ENCODE results near the gene AKIRIN2. TPM values are rescaled to one million over a fixed set of nuclear protein-coding genes. Genes with fewer than 3 reads are reported as not detected.
A peak's percentile ranks its signal among the peaks of the same experiment; 100 is the strongest.
"Not testable (repeated sequence)": the region's sequence is repeated elsewhere in the genome, so short reads cannot be mapped to it uniquely, and the experiment has no call there.

The AKIRIN2 gene
- total RNA-seq, 4 donors from 2014 or later, result 15.3 to 35.4 (median 29.2) TPM

DNA sequence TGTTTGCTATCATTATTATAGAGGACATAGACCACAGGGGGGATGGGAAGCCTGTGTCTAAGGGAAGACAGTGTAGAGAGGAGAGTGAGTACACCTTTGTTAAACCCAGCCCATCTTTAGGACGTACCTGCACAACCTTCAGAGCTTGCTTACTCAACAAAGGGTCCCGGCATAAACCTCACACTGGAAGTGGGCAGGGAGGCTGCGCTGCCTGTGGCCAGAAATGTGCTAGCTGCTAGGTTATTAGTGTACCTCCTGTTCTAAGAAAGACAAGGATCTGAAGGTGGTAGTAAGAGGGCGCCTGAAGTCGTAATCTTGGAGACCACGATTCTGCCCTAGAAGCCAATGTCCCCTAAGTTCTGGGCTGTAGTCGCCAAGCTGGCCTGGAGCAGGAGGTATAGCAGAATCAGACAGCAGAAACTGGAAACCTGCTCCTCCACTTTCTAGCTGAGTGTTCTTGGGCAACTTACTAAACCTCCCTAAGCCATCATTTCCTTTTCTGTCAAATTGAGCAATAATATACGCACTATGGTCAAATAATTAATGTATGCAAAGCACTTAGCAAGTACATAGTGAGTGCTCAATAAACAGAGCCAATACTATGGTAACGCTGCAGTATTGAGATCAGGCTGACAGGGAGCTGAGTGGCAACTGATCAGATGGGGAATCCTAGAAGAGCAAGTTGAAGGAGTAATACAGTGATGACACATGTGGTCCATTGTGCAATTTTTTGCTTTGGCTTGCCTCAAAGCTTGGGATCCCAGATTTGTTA is 16.8 kb upstream of the AKIRIN2 start:
- 75% methylated on average over 9 of the region's 9 CpGs for WGBS
- Histone ChIP-seq H3K4me1 (peaks cover 22% of the 10 kb centered on the region), H3K27ac (peak overlapping the region; percentile 39), H3K4me3 (no peak overlapping the region), H3K27me3 (no peaks in the 10 kb centered on the region), H3K36me3 (no peaks in the 10 kb centered on the region), H3K9me3 (no peaks in the 10 kb centered on the region)
- no peak for TF ChIP-seq POLR2AphosphoS5 (IDR thresholded peaks at IDR 0.05)
- no peak for TF ChIP-seq POLR2A (IDR thresholded peaks at IDR 0.05)
- TF ChIP-seq EP300 (IDR thresholded peaks at IDR 0.05), result no peak
- TF ChIP-seq, protein P1, sequence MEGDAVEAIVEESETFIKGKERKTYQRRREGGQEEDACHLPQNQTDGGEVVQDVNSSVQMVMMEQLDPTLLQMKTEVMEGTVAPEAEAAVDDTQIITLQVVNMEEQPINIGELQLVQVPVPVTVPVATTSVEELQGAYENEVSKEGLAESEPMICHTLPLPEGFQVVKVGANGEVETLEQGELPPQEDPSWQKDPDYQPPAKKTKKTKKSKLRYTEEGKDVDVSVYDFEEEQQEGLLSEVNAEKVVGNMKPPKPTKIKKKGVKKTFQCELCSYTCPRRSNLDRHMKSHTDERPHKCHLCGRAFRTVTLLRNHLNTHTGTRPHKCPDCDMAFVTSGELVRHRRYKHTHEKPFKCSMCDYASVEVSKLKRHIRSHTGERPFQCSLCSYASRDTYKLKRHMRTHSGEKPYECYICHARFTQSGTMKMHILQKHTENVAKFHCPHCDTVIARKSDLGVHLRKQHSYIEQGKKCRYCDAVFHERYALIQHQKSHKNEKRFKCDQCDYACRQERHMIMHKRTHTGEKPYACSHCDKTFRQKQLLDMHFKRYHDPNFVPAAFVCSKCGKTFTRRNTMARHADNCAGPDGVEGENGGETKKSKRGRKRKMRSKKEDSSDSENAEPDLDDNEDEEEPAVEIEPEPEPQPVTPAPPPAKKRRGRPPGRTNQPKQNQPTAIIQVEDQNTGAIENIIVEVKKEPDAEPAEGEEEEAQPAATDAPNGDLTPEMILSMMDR (IDR thresholded peaks at IDR 0.05), result no peak
- DNase-seq (ENCODE audit: low spot score in 2 of 2), result no peak

DNA sequence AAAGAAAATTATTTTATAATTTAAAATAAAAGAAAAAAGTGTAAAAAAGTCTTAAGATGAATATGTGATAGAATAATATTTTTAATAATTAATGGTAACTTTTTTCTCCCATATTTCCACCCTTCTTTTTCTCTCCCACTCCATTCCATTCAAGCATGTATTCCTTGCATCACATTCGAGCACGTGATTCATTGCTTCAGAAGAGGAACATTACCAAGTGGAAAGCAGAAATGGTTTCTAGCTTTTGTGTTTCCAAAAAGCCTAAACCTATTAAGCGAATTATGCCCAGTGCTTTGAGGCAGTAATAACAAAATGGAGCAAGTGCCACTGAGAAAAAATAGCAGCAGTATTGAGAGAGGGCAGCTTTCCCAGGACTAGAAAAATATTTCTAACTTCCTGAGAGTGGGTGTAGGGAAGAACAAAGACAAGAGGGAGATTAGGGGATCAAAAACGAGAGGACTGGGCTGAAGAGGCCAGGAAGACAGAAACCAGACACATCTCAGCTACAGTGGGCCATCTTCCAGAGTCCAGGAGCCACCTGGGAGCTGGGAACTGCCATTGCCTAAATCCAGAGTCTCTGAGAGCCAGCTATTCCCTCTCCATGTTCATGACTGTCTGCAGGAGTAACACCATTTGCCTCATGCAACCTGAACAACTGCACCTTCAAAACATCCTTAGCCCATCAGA is 15.0 kb upstream of the AKIRIN2 start:
- Histone ChIP-seq H3K27ac (no peak overlapping the region), H3K4me1 (peaks cover 8% of the 10 kb centered on the region), H3K27me3 (no peaks in the 10 kb centered on the region), H3K36me3 (no peaks in the 10 kb centered on the region), H3K4me3 (no peak overlapping the region), H3K9me3 (no peaks in the 10 kb centered on the region)
- no peak for TF ChIP-seq POLR2AphosphoS5 (IDR thresholded peaks at IDR 0.05)
- no peak for TF ChIP-seq EP300 (IDR thresholded peaks at IDR 0.05)
- no peak for DNase-seq (ENCODE audit: low spot score in 2 of 2)
- 70% methylated on average over 4 of the region's 4 CpGs for WGBS

DNA sequence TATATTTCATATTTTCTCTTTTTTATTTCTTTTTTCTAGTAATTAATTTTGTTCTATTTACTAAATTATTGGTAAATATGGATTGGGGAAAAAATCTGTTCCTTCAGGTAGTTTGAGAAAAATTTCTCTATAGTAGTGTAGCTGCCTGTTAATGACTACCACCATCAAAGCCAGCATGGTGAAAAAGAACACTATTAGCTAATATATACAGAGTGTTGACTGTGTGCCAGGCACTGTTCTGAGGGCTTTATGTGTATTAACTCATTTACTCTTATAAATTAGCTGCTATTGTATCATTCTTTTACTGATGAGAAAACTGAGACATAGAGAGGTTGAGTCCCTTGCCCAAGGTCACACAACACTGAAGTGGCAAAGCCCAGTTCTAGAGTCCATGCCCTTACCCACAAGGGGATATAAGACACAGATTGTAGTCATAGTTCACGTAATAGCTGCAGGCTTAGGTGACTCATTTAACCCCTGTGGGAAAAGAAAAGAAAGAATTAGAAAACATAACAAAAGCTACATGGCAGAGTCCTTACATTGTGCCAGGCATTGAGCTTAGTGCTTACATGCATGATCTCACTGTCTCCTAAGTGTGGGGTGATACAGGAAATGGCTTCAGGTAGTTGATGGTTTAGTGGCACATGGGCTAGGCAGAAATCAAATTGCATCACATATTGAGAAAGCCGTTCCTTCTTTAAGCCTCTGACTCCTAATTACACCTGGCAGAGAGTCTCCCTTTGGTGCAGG is 12.2 kb upstream of the AKIRIN2 start:
- WGBS, result 57% methylated on average over 2 of the region's 2 CpGs
- no peak for TF ChIP-seq EP300 (IDR thresholded peaks at IDR 0.05)
- TF ChIP-seq POLR2A (IDR thresholded peaks at IDR 0.05), result no peak
- TF ChIP-seq POLR2AphosphoS5 (IDR thresholded peaks at IDR 0.05), result no peak
- TF ChIP-seq, protein P1 (IDR thresholded peaks at IDR 0.05), result no peak
- Histone ChIP-seq H3K9me3 (no peaks in the 10 kb centered on the region), H3K36me3 (no peaks in the 10 kb centered on the region), H3K4me3 (no peak overlapping the region), H3K27ac (no peak overlapping the region), H3K27me3 (no peaks in the 10 kb centered on the region), H3K4me1 (peaks cover 3% of the 10 kb centered on the region)
- DNase-seq (ENCODE audit: low spot score in 2 of 2), result no peak

DNA sequence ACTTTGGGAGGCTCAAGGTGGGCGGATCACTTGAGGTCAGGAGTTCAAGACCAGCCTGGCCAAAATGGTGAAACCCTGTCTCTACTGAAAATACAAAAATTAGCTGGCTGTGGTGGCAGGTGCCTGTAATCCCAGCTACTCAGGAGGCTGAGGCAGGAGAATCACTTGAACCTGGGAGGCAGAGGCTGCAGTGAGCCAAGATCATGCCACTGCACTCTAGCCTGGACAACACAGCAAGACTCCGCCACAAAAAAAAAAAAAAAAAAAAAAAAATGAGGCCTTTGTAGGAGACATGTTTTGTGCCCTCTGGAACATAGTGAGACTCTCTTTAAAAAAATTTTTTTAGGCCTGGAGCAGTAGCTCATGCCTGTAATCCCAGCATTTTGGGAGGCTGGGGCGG is 10.7 kb upstream of the AKIRIN2 start:
- not testable (repeated sequence) for H3K27me3 ChIP-seq; H3K9me3 ChIP-seq; H3K27ac ChIP-seq; H3K4me3 ChIP-seq; H3K36me3 ChIP-seq; H3K4me1 ChIP-seq; DNase-seq (ENCODE audit: low spot score in 2 of 2)
- whole genome bisulfite sequencing, result 88% methylated on average over 3 of the region's 3 CpGs

DNA sequence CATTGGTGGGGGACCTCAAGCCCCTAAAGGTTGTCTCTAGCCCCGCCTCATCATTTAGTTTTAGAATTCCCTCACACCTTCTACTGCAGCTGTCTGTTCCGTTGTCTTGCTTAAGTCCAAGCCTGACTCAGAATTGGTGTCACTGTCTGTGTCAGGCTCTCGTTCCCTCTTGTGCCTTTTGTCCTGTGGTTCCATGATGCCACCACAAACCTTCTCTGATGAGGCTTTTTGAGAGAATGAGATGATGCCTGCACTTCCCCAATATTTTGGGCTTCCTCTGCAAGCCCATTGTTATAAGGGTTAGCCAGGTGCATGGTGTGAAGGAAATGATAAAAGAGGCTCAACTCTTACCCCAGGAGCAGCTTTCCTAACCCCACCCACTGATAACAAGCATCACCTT is 8.1 kb upstream of the AKIRIN2 start:
- Histone ChIP-seq H3K4me3 (no peak overlapping the region), H3K27ac (no peak overlapping the region), H3K27me3 (no peaks in the 10 kb centered on the region), H3K4me1 (no peaks in the 10 kb centered on the region), H3K36me3 (no peaks in the 10 kb centered on the region), H3K9me3 (no peaks in the 10 kb centered on the region)
- 74% methylated on average over 3 of the region's 3 CpGs for WGBS
- no peak for TF ChIP-seq POLR2AphosphoS5 (IDR thresholded peaks at IDR 0.05)
- TF ChIP-seq, protein P1 (IDR thresholded peaks at IDR 0.05), result no peak
- no peak for DNase-seq (ENCODE audit: low spot score in 2 of 2)

DNA sequence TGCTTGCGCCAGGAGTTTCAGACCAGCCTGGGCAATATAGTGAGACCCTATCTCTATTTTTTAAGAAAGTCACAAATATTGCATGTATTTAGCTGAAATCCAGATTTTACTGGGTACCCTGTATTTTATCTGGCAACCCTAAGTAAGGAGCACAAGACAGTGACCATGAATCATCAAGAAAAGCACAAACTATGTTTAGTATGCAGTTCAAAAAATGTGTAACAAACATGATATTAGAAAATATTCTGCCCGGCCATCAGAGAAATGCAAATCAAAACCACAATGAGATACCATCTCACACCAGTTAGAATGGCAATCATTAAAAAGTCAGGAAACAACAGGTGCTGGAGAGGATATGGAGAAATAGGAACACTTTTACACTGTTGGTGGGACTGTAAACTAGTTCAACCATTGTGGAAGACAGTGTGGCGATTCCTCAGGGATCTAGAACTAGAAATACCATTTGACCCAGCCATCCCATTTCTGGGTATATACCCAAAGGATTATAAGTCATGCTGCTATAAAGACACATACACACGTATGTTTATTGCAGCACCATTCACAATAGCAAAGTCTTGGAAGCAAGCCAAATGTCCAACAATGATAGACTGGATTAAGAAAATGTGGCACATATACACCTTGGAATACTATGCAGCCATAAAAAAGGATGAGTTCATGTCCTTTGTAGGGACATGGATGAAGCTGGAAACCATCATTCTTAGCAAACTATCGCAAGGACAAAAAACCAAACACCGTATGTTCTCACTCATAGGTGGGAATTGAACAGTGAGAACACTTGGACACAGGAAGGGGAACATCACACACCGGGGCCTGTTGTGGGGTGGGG is 6.8 kb upstream of the AKIRIN2 start:
- not testable (repeated sequence) for H3K27me3 ChIP-seq; H3K36me3 ChIP-seq; H3K9me3 ChIP-seq; H3K27ac ChIP-seq; H3K4me1 ChIP-seq; H3K4me3 ChIP-seq; DNase-seq (ENCODE audit: low spot score in 2 of 2)
- 79% methylated on average over 7 of the region's 7 CpGs for WGBS
